Stomach smooth muscle (tissue), 2 donors: ENCODE results near the gene NEUROD2.

ENCODE experiments used
- H3K27ac ChIP-seq: one replicate; pipeline ENCODE4 v1.7.0; 2013; ENCODE audit warnings: mild to moderate bottlenecking, low read length, inconsistent platforms
- H3K27me3 ChIP-seq, 2 donors: one replicate each; pipeline ENCODE4 v1.7.0; 2013; ENCODE audit warnings: low read length in 2 of 2; ENCODE audit not compliant: insufficient read depth in 2 of 2, control insufficient read depth in 1 of 2
- H3K36me3 ChIP-seq, 2 donors: one replicate each; pipeline ENCODE4 v1.7.0; 2013; ENCODE audit warnings: low read length in 2 of 2; ENCODE audit not compliant: control insufficient read depth in 2 of 2, insufficient read depth in 2 of 2
- H3K4me1 ChIP-seq: one replicate; pipeline ENCODE4 v1.7.0; 2013; ENCODE audit warnings: low read length; ENCODE audit not compliant: control insufficient read depth, insufficient read depth
- H3K4me3 ChIP-seq, 2 donors: one replicate each; pipeline ENCODE4 v1.7.0; 2013; ENCODE audit warnings: low read length in 2 of 2
- H3K9ac ChIP-seq, 2 donors: one replicate each; pipeline ENCODE4 v1.7.0; 2013; ENCODE audit warnings: low read length in 2 of 2, mild to moderate bottlenecking in 1 of 2
- H3K9me3 ChIP-seq, 2 donors: one replicate each; pipeline ENCODE4 v1.7.0; 2013; ENCODE audit warnings: low read length in 2 of 2; ENCODE audit not compliant: control insufficient read depth in 2 of 2
- donor health status: healthy.
- donor health status: Pancreatic carcinoma.

NEUROD2 gene

DNA sequence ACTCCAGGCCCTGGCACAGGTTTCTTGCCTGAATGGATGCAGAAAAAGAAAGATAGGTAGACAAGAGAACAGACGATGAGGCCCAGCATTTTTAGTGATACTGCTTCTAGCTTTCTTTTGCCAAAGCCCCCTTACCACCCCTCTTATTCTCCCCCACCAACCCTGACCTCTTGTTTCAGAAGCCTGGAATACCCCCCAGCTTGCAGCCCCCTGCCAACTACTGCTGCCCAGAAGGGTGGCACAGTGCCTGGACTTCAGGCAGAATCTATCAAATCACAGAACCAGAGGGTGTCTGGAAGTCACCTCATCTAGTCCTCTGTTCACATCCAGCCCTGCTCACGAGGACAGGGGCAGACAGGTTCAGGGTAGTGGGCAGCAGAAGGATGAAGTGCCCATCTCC is 35.6 kb downstream of the NEUROD2 start:
- Histone ChIP-seq H3K4me1 (peaks cover 8% of the 10 kb centered on the region), H3K27ac (no peak overlapping the region), H3K36me3 (peaks cover 2 to 19% of the 10 kb centered on the region in 2 donors), H3K9me3 (no peaks in the 10 kb centered on the region), H3K9ac (no peak overlapping the region), H3K4me3 (no peak overlapping the region), H3K27me3 (no peaks in the 10 kb centered on the region)

DNA sequence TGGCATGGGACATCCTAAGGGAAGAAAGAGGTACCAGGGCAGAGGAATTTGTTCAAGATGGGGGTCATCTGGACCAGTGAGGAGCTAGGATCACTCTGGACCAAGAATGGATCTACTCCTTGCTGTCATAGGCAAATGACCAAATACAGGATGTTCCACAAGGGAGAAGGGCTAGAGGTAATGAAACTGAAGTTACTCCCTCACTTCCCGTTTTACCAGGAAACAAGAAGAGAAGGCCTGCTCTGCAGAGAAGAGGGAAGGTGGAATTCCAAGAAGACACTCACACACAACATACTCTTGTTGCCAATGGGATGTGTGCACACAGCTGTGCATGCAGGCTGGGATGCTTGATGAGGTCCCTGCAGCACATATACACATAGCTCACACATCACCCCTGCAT is 38.6 kb downstream of the NEUROD2 start:
- peaks cover 6% of the 10 kb centered on the region for H3K4me1 ChIP-seq
- H3K36me3 ChIP-seq = peaks cover 12 to 24% of the 10 kb centered on the region in 2 donors
- no peak overlapping the region for H3K4me3 ChIP-seq
- no peaks in the 10 kb centered on the region for H3K9me3 ChIP-seq
- no peak overlapping the region for H3K9ac ChIP-seq
- no peak overlapping the region for H3K27ac ChIP-seq
- H3K27me3 ChIP-seq = no peaks in the 10 kb centered on the region

DNA sequence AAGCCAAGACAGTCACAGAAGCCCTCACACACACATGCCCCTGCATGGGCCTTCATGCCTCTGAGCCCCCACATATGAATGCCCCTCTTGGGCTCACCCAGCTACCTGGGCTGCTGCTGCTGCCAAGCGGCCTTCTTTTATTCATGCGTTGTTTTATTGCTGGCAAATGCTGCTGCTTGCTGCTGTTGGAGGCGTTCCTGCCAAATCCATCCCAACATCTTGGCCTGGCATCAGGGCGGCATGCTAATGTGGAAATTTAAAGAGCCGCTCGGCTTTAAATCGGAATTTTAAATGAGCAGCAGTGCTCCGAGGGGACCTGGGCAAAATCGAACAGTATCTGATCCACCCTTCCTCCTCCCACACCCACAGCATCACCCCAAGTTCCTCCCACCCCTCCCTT is 39.0 kb downstream of the NEUROD2 start:
- H3K9ac ChIP-seq = no peak overlapping the region
- H3K9me3 ChIP-seq = no peaks in the 10 kb centered on the region
- no peaks in the 10 kb centered on the region for H3K27me3 ChIP-seq
- H3K36me3 ChIP-seq = peaks cover 12 to 24% of the 10 kb centered on the region in 2 donors
- no peak overlapping the region for H3K4me3 ChIP-seq
- H3K27ac ChIP-seq = no peak overlapping the region
- peaks cover 4% of the 10 kb centered on the region for H3K4me1 ChIP-seq

DNA sequence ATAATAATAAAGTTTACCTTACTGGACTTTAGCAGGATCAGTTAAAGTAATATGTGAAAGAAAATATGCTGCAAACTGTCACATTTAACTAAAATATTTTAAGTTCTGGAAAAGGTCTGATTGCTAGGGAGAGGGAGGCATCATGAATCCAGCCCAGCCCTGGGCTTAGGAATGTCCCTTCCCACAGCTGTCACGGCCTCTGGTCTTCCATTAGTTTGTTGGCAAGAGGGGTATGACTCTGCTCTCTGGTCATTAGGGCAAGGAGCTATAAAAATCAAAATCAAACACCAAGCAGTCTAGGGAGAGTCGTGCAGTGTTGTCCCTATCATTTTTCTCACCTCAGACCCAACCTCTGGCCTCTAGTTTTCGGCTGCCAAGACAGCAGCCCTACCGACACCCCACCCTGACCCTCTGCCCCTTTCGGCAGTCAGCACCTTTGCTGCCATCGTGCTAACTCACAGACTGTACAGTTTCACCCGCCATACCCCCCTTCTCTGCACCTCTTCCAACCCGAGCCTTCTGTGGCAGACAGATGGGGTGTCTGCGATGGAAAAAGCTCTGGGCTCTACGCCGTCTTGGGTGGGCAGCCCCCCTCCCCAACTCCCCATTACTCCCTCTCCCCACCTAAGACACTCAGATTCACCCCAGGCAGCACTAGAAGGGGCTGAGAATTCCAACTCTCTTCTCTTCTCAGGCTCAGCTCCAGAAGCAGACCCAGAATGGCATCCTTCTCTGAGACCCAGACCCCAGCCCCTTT is 41.4 kb downstream of the NEUROD2 start:
- H3K9ac ChIP-seq = no peak overlapping the region
- no peaks in the 10 kb centered on the region for H3K4me1 ChIP-seq
- H3K27ac ChIP-seq = no peak overlapping the region
- peaks cover 12 to 27% of the 10 kb centered on the region in 2 donors for H3K36me3 ChIP-seq
- H3K4me3 ChIP-seq = no peak overlapping the region
- H3K9me3 ChIP-seq = no peaks in the 10 kb centered on the region
- no peaks in the 10 kb centered on the region for H3K27me3 ChIP-seq

DNA sequence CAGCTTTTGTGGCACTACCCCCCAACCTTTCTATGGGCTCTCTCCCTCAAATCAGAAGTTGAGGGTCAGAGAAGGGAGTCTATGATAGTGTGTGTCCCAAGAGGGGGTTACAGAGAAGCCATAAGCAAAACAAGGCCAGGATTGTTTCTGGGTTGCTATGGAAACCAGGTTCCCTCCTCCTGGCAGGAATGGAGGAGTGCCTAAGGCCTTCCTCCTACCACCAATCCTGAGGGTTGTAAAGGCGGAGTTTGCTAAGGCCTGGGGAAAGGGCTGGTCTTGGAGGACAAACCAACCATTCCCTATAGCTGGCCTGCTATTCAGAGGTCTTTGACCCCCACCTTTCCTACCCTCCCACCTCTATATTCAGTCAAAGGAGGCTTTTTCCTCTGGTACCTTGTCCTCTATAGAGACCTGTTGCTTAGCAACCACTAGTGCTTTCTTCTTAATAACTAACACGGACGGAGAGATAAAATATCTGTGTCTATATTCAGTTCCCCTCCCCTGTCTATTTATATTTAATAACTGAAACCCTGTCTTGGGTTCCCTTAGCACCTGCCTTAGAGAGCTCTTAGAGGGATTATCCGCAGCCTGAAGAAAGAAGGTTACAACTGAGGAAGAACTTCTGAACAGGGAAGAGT is 43.4 kb downstream of the NEUROD2 start:
- Histone ChIP-seq H3K27me3 (no peaks in the 10 kb centered on the region), H3K27ac (no peak overlapping the region), H3K36me3 (peaks cover 12 to 23% of the 10 kb centered on the region in 2 donors), H3K9ac (no peak overlapping the region), H3K4me1 (no peaks in the 10 kb centered on the region), H3K9me3 (no peaks in the 10 kb centered on the region), H3K4me3 (no peak overlapping the region)

GRCh38 chr17:39563476-39563875 is 44.2 kb downstream of the NEUROD2 start:
- Histone ChIP-seq H3K27me3 (no peaks in the 10 kb centered on the region), H3K9me3 (no peaks in the 10 kb centered on the region), H3K36me3 (peaks cover 10 to 20% of the 10 kb centered on the region in 2 donors), H3K4me1 (no peaks in the 10 kb centered on the region), H3K27ac (no peak overlapping the region), H3K9ac (no peak overlapping the region), H3K4me3 (no peak overlapping the region)

DNA sequence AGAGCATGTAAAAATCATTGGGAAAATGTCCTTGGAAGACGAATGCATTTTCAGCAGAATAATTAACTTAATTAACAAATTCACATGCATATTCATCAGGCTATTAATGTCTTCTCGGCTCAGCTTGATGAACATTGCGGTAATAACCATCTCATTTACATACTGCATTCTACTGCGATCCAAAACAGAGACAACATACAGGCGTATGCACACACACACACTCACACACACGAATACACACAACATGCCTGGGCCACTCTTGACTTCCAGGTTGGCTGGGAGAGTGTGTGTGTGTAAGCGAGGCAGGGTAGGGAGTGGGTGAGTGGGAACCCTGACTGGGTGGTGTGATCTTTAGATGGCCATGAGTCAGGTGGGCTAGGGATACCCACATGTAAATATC is 44.7 kb downstream of the NEUROD2 start:
- no peak overlapping the region for H3K4me3 ChIP-seq
- no peak overlapping the region for H3K9ac ChIP-seq
- H3K4me1 ChIP-seq = no peaks in the 10 kb centered on the region
- H3K27ac ChIP-seq = no peak overlapping the region
- no peaks in the 10 kb centered on the region for H3K27me3 ChIP-seq
- H3K36me3 ChIP-seq = peaks cover 12 to 15% of the 10 kb centered on the region in 2 donors
- no peaks in the 10 kb centered on the region for H3K9me3 ChIP-seq

- H3K4me1 ChIP-seq = no peaks in the 10 kb centered on the region
- no peaks in the 10 kb centered on the region for H3K9me3 ChIP-seq
- H3K36me3 ChIP-seq = peaks cover 16% of the 10 kb centered on the region in 2 donors
Observed at GRCh38 chr17:39562395-39562794, 45.3 kb downstream of the NEUROD2 start.

DNA sequence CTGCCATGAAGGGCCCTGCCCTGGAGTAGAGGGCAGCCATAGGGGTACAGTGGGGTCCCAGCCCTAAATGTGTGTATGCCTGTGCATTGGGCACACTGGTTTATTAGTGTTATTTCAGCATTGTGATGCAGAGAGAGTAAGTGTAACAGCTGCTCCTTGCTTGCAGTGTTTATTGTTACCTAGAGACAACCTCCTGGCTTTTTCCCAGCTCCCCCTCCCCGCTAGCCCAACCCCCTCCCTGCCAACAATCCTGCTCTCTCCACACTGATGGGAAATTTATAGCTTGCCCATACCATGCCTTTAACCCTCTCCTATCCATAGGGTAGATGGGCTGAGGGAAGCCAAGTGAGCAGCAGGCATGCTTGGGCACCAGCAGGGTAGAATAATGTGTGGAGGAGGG is 51.3 kb downstream of the NEUROD2 start:
- Histone ChIP-seq H3K27me3 (no peaks in the 10 kb centered on the region), H3K4me3 (no peak overlapping the region), H3K27ac (no peak overlapping the region), H3K36me3 (peaks cover 22 to 44% of the 10 kb centered on the region in 2 donors), H3K4me1 (no peaks in the 10 kb centered on the region), H3K9ac (no peak overlapping the region), H3K9me3 (no peaks in the 10 kb centered on the region)

More at GRCh38 chr17:39562395-39562794, 45.3 kb downstream of the NEUROD2 start:
- no peak overlapping the region for H3K9ac ChIP-seq
- H3K27ac ChIP-seq = no peak overlapping the region
- no peaks in the 10 kb centered on the region for H3K27me3 ChIP-seq
- no peak overlapping the region for H3K4me3 ChIP-seq

DNA sequence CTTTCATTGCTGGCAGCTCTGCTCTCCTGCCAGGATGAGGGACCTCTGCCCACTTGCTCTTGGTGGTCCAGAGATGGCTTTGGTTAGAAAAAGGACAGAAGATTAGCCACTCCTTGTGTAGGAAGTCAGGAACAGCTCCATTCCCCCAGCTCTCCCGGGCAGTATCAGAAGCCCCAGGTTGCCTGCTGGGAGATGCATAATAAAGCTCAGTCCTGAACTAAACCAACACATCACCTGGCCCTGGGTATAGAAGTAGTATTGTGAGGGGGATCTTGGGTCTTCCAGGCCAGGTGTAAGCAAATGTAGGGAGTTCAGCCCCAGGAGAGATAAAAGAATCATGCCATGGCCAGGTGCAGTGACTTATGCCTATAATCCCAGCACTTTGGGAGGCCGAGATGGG is 52.4 kb downstream of the NEUROD2 start:
- Histone ChIP-seq H3K27ac (no peak overlapping the region), H3K27me3 (no peaks in the 10 kb centered on the region), H3K4me1 (no peaks in the 10 kb centered on the region), H3K9ac (no peak overlapping the region), H3K9me3 (no peaks in the 10 kb centered on the region), H3K4me3 (no peak overlapping the region), H3K36me3 (peaks cover 28 to 45% of the 10 kb centered on the region in 2 donors)
